Muscle layer of colon (tissue), 2 donors: Measurements from ENCODE around the gene SGMS1.

Experiments used
- H3K27ac ChIP-seq: one replicate; pipeline ENCODE4 v1.7.0; 2013; ENCODE audit warnings: low read depth, mild to moderate bottlenecking, low read length, moderate library complexity
- H3K27me3 ChIP-seq, 2 donors: one replicate each; pipeline ENCODE4 v1.7.0; 2013; ENCODE audit warnings: low read length in 2 of 2, mild to moderate bottlenecking in 2 of 2; ENCODE audit not compliant: insufficient read depth in 2 of 2, control insufficient read depth in 1 of 2
- H3K36me3 ChIP-seq: one replicate; pipeline ENCODE4 v1.7.0; 2013; ENCODE audit warnings: mild to moderate bottlenecking, low read length; ENCODE audit not compliant: insufficient read depth
- H3K4me1 ChIP-seq: one replicate; pipeline ENCODE4 v1.7.0; 2013; ENCODE audit warnings: mild to moderate bottlenecking, low read length; ENCODE audit not compliant: insufficient read depth
- H3K4me3 ChIP-seq, 2 donors: one replicate each; pipeline ENCODE4 v1.7.0; 2013; ENCODE audit warnings: low read length in 2 of 2, low read depth in 1 of 2, mild to moderate bottlenecking in 1 of 2, moderate library complexity in 1 of 2
- H3K9ac ChIP-seq: one replicate; pipeline ENCODE4 v1.7.0; 2013; ENCODE audit warnings: low read length
- H3K9me3 ChIP-seq: one replicate; pipeline ENCODE4 v1.7.0; 2013; ENCODE audit warnings: mild to moderate bottlenecking, low read length
- donor health status: abdominal sarcoma.
- donor health status: Adenocarcinoma of cecum.

SGMS1 gene

DNA sequence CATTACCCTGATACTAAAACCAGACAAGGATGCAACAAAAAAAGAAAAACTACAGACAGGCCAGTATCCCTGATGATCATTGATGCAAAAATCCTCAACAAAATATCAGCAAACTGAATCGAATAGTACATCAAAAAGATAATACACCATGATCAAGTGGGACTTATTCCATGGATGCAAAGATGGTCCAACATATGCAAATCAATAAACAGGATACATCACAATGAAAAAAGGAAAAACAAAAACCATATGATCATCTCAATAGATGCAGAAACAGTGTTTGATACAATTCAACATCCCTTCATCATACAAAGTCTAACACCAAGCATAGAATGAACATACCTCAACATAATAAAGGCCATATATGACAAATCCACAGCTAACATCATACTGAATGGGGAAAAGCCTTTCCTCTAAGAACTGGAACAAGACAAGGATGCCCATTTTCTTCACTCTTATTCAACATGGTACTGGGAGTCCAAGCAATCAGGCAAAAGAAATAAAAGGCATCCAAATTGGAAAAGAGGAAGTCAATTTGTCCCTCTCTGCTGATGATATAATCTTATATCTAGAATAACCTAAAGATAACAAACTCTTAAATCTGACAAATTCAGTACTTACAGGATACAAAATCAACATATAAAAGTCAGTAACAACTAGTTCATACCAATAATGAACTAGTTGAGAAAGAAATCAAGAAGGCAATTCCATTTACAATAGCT, 323.6 kb downstream of the SGMS1 start:
- Histone ChIP-seq H3K27me3 (no peaks in the 10 kb centered on the region), H3K36me3 (no peaks in the 10 kb centered on the region), H3K4me3 (no peak overlapping the region), H3K4me1 (no peaks in the 10 kb centered on the region), H3K9me3 (no peaks in the 10 kb centered on the region), H3K27ac (no peak overlapping the region), H3K9ac (no peak overlapping the region)

DNA sequence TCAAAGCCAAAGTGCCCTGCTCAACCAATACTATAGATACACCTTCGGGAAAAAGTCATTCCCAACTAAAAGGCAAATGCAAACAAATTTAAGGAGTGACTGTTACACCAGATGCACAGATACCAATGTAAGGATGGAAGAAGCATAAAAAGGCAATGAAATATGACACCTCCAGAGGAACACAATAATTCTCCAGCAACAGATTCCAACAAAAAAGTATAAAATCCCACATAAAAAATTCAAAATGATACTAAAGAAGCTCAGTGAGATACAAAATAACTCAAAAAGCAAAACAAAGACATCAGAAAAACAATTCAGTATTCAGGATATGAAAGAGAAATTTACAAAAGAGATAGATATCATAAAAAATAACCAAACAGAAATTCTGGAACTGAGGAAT, 328.4 kb downstream of the SGMS1 start:
- Histone ChIP-seq H3K36me3 (no peaks in the 10 kb centered on the region), H3K4me3 (no peak overlapping the region), H3K27ac (no peak overlapping the region), H3K9ac (no peak overlapping the region), H3K27me3 (no peaks in the 10 kb centered on the region), H3K9me3 (no peaks in the 10 kb centered on the region), H3K4me1 (no peaks in the 10 kb centered on the region)

DNA sequence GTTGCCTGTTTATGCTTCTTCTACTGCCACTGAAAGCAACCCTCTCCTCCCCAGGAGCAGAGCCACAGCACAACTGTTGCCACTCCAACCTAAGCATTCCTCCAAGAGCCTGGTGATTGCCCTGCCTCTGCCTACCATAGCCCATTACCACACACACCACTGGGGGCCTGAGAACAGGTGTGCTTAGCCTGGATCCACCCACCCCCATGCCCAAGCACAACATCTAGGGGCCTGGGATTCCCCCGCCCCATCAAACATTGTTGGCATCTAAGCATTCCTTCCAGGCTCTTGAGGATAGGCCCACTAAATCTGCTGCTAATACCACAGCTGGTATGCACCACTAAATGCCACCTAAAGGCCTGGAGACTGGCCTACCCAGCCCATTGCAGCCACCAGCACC, 329.2 kb downstream of the SGMS1 start:
- Histone ChIP-seq H3K27ac (no peak overlapping the region), H3K4me3 (no peak overlapping the region), H3K9me3 (no peaks in the 10 kb centered on the region), H3K4me1 (no peaks in the 10 kb centered on the region), H3K36me3 (no peaks in the 10 kb centered on the region), H3K9ac (no peak overlapping the region), H3K27me3 (no peaks in the 10 kb centered on the region)

DNA sequence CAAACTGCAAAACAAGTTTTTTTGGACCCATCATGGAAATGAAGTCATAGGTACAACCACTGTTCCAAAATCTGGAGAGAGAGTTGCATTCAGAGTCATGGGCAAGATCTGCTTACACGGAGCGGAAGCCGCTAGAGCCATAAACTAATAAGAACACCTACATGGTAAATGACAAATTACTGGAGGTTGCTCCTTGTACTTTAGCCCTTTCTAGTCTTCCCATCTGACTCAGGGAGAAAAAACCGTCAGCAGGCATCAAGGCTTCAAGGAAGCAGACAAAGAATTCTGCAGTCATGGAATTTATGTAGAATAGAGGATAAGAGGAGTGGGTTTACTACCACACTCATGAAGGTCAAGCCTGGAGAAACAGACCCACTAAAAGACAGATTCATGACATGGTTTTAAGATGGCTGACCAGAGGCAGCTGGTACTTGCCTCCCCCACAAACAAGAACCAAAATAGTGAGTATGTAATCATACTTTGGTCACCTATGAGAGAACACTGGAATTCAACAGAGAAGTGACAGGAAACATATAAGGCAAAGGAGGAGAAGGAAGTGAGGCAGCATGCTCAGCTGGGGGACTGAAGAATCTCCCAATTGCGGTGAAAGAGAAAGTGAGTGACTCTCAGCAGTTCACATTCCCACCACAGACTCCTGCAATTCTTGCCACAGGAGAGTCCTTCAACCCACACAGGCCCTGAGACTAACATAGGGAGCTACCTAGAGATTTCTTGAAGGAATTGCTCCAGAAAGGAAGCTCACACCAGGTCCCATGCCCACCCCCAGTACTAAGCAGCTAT, 330.0 kb downstream of the SGMS1 start:
- H3K27ac ChIP-seq = no peak overlapping the region
- no peak overlapping the region for H3K9ac ChIP-seq
- no peaks in the 10 kb centered on the region for H3K4me1 ChIP-seq
- H3K9me3 ChIP-seq = no peaks in the 10 kb centered on the region
- no peaks in the 10 kb centered on the region for H3K27me3 ChIP-seq
- no peaks in the 10 kb centered on the region for H3K36me3 ChIP-seq
- H3K4me3 ChIP-seq = no peak overlapping the region

DNA sequence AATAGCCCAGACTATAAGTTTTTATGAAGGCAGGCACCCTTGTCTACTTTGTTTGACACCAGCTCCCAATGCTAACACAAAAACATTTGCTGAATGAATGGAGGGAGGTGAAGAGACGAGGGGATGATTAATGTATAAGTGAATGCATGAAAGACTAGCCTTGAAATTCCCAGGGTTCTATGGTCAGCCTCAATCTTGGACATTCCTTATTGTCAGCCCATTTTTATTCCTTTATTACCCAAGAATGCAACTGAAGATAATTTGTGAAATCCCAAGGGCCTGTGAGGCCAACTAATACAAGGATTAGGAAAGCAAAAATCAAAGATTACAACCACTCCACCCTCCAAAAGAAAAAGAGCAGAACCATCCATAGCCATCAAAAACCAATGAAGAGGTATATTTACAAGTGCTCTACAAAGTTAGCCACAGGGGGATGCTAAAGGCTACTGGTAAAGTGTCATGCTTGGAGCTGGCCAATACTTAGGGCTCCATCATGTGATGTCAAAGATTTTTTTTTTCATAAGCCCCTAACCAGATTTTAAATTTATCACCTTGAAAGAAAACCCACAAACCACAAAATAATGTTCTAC, 332.4 kb downstream of the SGMS1 start:
- Histone ChIP-seq H3K27ac (no peak overlapping the region), H3K4me1 (no peaks in the 10 kb centered on the region), H3K27me3 (no peaks in the 10 kb centered on the region), H3K4me3 (no peak overlapping the region), H3K9me3 (no peaks in the 10 kb centered on the region), H3K36me3 (no peaks in the 10 kb centered on the region), H3K9ac (no peak overlapping the region)

DNA sequence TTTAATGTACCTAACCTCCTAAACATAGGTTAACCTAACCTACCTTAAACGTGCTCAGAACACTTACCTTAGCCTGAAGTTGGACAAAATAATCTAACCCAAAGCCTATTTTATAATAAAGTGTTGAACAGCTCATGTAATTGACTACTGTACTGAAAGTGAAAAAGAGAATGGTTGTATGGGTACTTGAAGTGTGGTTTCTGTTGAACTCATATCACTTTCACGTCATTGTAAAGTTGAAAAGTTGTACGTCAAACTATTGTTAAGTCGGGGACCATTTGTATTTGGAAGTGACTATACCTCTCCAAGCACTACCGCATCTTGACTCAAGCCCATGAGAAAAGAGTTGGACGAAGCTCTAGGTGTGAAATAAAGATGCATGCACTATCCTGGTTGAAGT, 334.6 kb downstream of the SGMS1 start:
- Histone ChIP-seq H3K27me3 (no peaks in the 10 kb centered on the region), H3K9ac (no peak overlapping the region), H3K4me1 (no peaks in the 10 kb centered on the region), H3K4me3 (no peak overlapping the region), H3K9me3 (no peaks in the 10 kb centered on the region), H3K27ac (no peak overlapping the region), H3K36me3 (no peaks in the 10 kb centered on the region)

DNA sequence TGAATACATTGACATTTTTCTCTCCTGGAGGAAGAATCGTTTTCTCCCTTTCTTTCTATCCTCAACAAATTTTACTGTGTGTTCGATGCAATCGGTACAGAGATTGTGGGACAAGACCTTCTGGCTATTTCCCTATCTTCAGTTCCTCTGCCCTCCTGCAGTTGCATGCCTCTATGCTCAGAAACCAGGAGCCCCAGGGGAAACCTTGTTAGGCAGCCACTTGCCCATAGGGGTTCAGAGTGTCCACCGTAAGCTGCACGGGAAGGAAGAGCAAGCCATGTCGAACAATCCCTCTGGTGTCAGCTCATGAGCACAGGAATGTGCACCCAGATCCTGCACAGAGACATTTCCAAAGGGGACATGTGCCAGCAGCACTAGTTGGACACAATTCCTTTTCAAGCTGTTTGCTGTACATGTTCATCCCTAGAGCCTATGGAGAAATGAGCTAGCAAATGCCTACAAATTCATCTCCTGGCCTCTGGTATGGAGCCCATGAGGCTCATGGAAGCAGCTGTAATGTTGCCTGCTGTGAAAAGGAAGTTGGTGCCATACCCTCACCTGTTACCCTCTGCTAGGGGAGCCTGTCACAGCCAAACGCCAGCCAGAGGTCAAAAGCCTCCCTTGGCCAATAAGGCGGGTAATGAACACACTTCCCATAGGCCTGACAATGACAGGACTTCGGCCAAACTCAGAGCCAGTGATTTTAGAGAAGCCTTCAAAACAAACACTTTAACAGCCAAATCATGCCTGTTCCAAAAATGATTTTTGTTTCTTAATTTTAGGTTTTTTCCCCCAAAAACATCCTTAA, 336.6 kb downstream of the SGMS1 start:
- Histone ChIP-seq H3K4me1 (no peaks in the 10 kb centered on the region), H3K27ac (no peak overlapping the region), H3K36me3 (no peaks in the 10 kb centered on the region), H3K4me3 (no peak overlapping the region), H3K27me3 (no peaks in the 10 kb centered on the region), H3K9me3 (no peaks in the 10 kb centered on the region), H3K9ac (no peak overlapping the region)

DNA sequence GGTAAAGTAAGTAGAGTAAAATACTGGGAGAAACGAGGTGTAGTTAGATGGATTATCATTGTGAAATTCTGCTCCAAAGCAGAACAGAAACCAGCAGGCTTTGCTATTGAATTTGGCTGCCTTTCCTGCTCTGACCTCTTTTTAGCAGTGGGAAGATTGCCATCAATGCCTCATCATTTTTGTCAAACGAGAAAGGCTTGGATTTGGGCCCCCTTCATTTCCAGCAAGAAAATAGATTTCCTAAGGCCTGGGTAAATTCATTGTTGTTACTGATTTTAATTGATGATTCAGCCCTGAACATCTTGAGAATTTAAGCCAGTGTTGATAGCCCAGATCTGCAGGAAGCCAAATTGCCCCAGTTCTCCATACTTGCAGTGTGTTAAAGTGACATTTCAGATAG, 337.2 kb downstream of the SGMS1 start:
- H3K36me3 ChIP-seq = no peaks in the 10 kb centered on the region
- H3K27me3 ChIP-seq = no peaks in the 10 kb centered on the region
- no peaks in the 10 kb centered on the region for H3K9me3 ChIP-seq
- no peak overlapping the region for H3K9ac ChIP-seq
- H3K4me3 ChIP-seq = no peak overlapping the region
- H3K27ac ChIP-seq = no peak overlapping the region
- no peaks in the 10 kb centered on the region for H3K4me1 ChIP-seq

DNA sequence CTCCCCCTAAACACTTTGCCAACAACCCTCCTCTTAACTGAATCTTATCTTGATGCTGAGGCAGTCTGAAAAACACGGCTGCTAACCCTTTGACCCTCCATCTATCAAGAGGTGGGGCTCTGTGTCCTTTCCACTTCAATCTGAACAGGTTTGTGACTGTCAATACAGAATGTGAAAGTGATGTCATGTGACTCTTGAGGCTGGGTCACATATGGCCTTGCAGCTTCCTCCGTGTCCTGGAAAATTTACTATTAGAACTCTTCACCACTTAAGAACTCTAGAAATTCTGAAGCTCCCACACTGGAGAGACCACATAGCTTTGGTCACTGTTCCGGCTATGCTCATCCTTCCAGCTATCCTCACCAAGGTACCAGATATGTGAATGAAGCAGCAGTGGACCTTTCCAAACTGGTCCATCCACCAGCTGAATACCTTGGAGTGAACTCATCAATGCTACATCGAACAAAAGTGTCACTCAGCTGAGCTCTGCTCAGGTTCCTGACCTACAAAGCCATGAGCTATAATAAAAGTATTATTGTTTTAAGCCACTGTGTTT, 341.7 kb downstream of the SGMS1 start:
- Histone ChIP-seq H3K27me3 (no peaks in the 10 kb centered on the region), H3K4me1 (no peaks in the 10 kb centered on the region), H3K4me3 (no peak overlapping the region), H3K36me3 (no peaks in the 10 kb centered on the region), H3K27ac (no peak overlapping the region), H3K9me3 (no peaks in the 10 kb centered on the region), H3K9ac (no peak overlapping the region)

DNA sequence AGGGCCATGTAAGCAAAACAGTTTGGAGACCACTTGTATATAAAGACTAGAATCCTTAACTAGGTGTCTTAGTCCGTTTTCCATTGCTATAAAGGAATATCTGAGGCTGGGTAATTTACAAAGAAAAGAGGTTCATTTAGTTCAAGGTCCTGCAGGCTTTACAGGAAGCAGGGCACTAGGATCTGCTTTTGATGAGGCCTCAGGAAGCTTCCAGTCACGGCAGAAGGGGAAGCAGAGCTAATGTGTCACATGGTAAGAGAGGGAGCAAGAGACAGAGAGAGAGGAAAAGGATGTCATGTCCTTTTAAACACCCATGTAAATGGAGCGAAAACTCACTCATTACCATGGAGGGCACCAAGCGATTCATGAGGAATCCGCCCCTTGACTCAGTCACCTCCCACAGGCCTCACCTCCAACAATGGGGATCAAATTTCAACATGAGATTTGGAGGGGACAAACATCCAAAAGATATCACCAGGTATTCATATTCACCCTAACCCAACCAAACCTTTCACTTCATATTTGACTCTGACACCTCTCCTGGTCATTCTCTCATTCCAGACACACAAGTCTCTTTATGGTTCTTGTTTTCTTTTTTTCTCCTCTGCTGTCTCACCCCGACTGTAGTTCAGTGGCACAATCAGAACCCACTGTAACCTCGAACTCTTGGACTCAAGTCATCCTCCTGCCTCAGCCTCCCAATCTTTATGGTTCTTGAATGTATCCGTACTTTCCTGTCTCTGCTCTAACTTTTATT, 342.4 kb downstream of the SGMS1 start:
- no peak overlapping the region for H3K4me3 ChIP-seq
- H3K36me3 ChIP-seq = no peaks in the 10 kb centered on the region
- no peak overlapping the region for H3K27ac ChIP-seq
- no peaks in the 10 kb centered on the region for H3K4me1 ChIP-seq
- H3K27me3 ChIP-seq = no peaks in the 10 kb centered on the region
- H3K9me3 ChIP-seq = no peaks in the 10 kb centered on the region
- H3K9ac ChIP-seq = no peak overlapping the region
